Gastroesophageal sphincter (tissue), 3 donors: Measurements from ENCODE around the gene CSRP2.

Source experiments
- CTCF ChIP-seq, 4 experiments: fragments of 200-600 bp in 2 of 4; fragments of 450-650 bp in 2 of 4; sonication (generic) in 1 of 4; IDR thresholded peaks; one replicate each; pipeline ENCODE4 v1.5.1; 2017 to 2019; ENCODE audit warnings: antibody characterized with exemption in 4 of 4, mild to moderate bottlenecking in 2 of 4, moderate library complexity in 2 of 4
- EP300 ChIP-seq: sonication (generic); formaldehyde crosslinking; IDR thresholded peaks from one replicate; pipeline ENCODE4 v1.6.1; 2017; ENCODE audit warnings: antibody characterized with exemption, mild to moderate bottlenecking
- POLR2A ChIP-seq, 2 donors: fragments of 450-650 bp; IDR thresholded peaks; one replicate each; pipeline ENCODE4 v1.6.1; 2017; ENCODE audit warnings: antibody characterized with exemption in 2 of 2, mild to moderate bottlenecking in 2 of 2, moderate library complexity in 1 of 2
- POLR2AphosphoS5 ChIP-seq: sonication (generic); formaldehyde crosslinking; IDR thresholded peaks from one replicate; pipeline ENCODE4 v1.6.1; 2017; ENCODE audit warnings: antibody characterized with exemption

- no peak for TF ChIP-seq CTCF (IDR thresholded peaks at IDR 0.05)
- no peak for TF ChIP-seq POLR2AphosphoS5
- TF ChIP-seq POLR2A (IDR thresholded peaks at IDR 0.05), result no peak
- TF ChIP-seq EP300, result no peak
These were observed 23.5 kb downstream of the CSRP2 start for GRCh38 chr12:76855271-76855670.
